HCEC 1CT (cell line): Measurements from ENCODE around the gene CPB2.

ENCODE experiments used
- DNase-seq: peaks from one replicate; pipeline ENCODE4 v3.0.0-alpha.2; 2017

Gene CPB2

DNA sequence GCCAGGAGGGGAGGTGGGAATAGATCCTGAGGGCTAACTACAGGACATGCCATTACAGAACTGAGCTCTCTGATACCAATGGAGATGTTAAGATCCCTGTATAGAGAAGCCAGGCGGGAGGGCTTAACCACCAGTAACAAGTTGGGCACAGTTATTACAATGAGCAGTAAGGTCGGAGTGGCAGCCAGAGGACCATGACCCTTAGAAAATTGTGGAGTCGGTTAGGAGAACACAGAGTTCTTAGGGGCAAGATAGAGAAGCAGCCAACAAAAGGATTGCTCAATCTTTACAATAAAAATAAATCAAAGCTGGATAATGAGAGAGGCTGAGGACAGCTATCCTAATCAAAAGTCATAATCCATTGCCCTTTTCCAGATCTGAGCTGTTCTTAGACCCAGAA, 10.4 kb downstream of the CPB2 start:
- no peak for DNase-seq

DNA sequence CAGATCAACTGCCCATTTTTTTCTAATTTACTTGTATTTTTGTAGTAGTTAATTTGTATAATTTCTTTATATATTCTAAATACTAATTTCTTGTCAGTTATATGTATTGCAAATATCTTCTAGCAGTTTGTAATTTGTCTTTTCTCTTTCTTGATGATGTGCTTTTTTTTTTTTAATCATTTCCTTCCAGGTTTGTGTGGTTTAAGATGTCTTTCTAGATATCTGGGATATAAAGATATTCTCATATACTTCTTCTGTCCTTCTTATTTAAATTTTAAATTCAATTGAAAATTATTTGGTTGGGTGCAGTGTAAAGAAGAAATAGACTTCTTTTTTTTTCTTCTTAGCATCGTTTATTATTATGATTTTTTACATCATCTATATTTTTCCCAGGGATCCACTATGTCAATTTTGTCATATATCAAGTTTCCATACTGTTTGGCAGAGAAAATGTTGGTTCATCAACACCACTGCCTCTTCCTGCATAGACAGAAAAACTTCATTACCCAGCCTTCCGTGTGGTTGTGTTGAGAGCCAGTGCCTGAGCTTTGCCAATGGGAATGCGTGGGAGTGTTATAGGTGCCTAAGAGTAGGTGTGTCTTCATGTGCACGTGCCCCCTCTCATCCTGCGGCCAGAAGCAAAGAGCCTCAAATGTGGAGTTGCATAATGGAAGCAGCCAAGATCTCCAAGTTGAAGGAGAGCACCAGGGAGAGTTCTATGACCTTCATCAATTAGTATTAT, 15.8 kb downstream of the CPB2 start:
- DNase-seq = no peak

DNA sequence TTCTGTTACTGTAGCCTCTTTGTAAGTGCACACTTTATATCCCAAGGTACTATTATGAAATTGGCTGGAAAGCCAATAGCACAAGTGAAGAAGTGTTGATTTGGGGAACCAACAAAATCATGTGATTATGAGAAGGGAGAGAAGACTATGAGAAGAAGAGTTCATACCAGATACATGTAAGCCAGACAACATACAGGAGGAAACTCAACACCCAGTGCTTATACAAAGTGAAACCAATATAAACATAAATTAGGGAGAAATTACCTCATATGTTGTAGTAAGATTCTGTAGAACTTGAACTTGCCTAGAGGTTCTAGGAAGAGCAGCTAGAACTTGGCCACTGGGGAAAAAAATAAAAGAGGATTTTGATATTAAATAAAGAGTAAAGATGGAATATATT, 17.4 kb downstream of the CPB2 start:
- DNase-seq = no peak

DNA sequence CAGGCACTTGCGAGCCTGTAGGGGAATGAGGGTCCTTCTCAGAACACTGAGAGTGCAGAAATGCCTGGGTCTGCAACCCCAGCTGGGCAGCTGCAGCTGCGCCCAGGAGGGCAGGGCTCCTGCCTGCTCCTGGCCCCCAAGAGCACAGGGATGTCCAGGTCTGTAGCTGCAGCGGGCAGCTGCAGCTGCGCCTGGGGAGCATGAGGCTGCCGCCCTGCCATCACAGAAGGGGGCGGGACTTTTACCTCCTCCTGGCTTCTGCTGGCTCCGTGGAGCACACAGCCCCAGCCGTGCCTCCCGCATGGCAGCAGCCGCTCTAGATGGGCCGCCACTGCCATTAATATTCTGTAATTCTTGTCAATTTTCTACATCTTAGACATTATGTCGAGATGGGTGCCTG, 17.8 kb downstream of the CPB2 start:
- DNase-seq = no peak

DNA sequence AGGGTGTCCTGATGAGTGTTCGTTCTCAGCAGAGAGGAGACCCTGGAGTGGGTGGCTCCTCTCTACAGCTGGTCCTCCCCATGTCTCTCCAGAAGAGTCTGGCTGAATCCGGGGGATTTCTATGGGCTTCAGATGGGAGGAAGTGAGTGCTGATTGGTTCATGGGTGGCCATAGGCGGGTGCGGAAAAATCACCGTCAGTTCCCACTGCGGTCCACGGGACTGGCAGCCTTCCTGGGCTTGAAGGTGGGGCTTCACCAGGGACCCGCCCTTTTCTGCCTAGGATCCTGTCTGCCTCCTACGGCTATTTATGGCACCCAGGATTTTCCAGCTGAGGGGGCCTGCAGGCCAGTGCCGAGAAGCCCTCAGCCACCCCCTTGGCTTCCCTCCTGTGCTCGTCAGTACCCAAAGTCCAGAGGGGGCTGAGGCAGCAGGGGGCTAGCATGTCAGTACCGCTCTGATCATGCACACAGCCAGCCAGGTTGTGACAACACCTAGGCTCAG, 18.4 kb downstream of the CPB2 start:
- DNase-seq = no peak

DNA sequence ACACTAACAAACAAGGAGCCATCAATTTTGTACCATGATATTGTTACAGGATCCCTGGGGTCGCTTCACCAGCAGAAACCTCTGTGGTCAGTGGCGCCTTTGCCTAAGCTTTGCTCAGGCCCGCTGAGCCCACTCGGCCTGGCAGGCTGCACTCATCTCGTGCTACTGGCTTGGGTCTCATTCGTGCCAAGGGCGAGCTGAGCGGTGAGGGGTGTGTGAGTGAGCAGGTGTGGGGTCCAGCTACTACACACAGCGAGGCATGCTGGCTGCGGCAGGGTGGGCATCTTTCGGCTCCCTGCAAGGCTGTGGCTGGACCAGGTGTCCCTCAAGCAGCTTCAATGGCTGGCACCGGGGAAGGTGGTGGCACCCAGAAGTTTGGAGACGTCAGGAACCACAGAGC, 19.1 kb downstream of the CPB2 start:
- no peak for DNase-seq

DNA sequence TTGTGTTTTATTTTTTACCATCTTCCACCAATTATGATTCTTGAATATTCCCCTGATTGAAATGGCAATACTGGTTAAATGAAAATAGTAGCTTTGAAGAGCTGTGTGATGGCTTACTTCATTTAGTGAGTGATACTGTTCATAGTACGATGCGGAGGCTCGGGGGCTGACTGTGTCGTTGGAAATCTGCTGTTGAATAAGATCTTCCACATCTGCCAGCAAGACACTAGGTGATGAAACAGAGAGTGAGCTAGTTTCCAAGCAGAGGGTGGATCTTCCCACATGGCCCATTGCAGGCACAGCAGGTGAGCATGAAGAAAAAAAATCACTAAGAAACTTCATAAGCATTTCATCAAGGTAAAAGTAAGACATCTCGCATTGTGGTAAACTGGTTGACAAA, 22.5 kb downstream of the CPB2 start:
- no peak for DNase-seq

DNA sequence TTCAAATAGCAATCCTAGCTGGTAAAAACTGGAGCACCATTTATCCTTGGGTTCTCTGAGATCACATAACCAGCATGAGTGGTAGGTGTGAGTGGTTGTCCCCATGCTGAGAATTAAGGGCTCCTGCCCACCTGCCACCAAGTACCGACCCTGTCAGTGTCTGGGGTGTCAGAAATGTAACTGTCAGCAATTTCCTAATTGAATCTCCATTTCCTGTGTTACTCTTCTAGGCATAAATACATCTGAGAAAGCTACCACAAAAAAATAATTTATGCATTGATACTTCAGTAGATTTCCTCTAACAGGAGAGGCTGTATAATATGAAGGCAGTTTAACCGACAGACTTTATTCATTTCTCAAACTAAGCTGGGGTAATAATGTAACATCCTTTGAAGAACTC, 25.1 kb downstream of the CPB2 start:
- DNase-seq = no peak

DNA sequence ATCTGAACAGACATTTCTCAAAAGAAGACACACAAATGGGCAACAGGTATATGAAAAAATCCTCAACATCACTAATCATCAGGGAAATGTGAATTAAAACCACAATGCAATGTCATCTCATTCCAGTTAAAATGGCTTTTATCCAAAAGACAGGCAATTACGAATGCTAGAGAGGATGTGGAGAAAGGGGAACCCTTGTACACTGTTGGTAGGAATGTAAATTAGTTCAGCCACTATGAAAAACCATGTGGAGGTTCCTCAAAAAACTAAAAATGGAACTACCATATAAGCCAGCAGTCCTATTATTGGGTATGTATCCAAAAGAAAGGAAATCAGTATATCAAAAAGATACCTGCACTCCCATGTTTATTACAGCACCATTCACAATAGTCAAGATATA, 27.6 kb downstream of the CPB2 start:
- no peak for DNase-seq

DNA sequence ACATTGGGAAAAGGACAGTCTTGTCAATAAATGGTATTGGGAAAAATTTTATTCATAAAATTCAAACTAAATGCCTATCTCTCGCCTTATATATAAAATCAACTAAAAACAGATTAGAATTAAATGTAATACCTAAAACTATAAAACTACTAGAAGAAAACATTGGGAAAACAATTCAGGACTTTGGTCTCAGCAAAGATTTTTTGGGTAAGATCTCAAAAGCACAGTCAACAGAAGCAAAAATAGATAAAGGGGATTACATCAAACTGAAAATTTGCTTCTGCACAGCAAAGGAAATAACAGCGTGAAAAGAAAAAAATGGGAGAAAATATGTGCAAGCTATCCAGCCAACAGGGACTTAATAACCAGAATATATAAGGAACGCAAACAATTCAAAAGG, 28.0 kb downstream of the CPB2 start:
- DNase-seq = no peak

DNA sequence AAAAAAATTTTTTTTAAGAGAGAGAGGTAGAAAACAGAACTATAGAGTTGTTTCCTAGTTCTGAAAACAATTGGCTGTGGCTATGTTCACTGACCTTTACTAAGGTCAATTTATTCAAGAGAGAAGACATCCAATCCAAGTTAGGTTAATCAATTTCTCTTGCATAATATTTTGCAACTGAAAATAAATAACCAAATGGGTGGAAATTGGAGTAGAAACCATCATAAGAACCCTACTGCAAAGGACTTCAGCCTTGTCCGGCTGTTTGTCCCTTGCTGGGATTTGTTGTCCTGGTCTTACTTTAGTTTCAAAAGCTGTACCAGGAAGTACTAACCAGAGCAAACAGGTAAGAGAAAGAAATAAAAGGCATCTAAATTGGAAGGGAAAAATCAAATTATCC, 29.0 kb downstream of the CPB2 start:
- no peak for DNase-seq

DNA sequence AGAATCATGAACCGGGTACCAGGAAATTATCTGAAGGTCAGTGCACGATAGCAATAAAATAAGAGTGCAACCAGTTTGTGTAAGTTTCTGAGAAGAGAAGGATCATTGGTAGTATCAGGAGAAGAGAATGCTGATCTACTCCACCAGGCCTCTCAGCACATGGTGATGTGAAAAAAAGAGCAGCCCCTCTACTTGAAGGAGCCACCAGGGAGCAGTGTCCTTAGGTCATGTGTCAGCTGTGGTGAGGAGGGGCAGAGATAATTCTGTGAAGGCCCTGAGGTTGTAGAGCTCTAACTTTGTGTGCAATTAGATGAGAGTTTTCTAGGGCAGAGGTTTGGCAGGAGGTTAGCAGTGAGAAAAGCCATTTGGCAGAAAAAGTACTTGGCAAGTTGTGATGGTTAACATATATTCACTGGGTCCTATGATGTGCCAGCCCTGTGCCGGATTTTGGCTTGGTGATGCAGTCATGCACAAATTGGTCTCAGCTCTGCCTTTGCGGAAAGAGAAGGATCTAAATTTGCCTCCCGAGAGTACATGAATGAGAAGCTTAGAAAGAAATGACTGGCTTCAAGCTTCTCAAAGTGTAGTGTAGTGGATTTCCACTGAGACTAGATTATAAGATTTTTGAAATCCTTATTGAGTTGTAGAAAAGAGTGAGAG, 33.1 kb downstream of the CPB2 start:
- DNase-seq = no peak

DNA sequence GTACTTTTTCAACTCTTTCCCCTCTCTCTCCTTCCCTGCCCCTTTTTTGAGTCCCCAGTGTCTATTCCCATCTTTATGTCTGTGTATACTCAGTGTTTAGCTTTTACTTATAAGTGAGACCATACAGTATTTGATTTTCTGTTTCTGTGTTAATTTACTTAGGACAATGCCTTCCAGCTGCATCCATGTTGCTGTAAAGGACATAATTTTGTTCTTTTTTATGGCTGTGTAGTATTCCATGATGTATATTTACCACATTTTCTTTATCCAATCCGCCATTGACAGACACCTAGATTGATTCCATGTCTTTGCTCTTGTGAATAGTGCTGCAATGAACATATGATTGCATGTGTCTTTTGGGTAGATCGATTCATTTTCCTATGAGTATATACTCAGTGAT, 41.5 kb downstream of the CPB2 start:
- no peak for DNase-seq

DNA sequence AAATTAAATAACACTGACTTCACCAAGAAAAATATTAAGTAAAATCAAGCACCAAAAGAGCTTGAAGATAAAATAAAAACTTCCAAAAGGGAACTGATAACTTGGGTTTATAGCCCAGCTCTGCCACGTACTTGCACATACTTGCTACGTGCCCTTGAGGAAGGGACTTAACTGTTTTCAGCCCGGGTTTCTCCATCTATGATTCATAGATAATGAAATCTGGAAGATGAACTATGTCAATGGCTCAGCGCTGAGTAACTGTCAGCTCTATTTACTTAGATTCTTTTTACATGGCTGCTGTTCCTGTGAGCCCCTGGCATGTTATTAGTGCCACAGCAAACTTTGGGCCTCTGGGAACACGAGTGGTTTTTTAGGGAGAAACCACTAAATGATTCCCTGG, 42.6 kb downstream of the CPB2 start:
- peak; percentile 89 for DNase-seq

DNA sequence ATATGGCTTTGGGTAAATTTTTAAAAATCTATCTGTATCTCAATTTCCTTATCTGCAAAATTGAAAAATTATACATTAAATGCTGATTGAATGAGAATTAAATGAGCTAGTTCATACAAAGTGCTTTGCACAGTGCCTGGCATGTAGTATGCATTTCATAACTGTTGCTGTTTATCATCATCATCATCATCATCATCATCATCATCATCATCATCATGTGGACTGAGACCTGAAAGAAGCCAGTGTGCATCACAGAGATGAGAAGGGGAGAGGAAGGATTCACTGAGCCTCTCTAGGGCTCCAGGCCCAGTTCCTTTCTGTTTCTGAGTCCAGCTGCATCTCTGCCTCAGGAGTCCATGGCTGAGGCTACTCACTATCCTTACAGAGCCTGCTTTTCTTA, 45.4 kb downstream of the CPB2 start:
- no peak for DNase-seq

DNA sequence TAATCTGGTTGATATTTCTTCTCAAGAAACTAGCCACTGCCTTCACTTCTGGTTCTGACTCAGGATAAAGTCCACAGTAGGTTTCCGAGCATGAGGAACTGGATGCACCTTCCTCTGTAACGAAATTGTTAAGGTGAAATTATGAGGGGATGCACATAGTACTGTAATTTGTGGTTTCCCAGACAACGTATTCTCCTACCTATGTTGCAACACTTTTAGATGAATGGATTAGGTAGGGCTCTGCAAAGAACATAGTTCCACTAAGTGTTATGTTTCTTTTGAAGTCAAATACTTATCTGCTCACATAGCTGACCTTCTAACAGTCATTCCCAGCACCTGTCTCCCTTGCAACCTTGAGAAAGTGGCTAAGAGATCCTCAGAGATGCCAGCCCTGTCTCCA, 46.6 kb downstream of the CPB2 start:
- DNase-seq = no peak

DNA sequence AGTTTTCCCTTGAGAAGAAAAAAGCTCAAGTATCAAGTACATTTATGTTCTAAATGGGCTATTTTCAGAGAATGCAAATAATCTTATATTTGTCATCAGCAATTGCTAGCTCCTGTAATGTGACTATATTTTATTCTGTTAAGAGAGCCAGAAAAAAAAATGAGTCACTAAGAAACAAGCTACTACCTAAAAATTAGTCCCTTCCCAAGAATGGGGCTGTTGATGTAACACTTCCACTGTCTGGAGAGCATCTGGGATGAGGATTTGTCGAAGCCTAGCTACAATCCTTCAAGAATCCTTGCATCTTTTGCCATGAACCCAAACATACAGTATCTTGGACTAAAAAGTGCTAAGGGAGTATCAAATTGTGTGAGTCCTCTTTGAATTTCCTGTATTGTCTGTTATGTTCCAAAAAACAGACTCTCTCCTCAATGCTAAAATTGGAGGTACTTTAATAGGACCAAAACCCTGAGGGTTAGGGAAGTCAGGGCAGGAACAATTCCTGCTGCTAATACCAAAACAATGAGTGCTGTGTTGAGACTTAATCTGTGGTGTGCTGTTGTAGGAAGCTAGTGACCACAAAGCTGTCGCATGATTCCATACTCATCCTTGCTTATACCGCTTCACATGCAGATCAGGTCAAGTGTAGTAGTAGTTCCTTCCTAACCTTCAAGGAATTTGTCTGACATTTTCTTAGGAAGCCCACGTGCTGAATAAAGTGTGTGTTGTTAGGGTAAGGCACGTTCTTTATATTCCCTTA, 47.4 kb downstream of the CPB2 start:
- peak; percentile 62 for DNase-seq

DNA sequence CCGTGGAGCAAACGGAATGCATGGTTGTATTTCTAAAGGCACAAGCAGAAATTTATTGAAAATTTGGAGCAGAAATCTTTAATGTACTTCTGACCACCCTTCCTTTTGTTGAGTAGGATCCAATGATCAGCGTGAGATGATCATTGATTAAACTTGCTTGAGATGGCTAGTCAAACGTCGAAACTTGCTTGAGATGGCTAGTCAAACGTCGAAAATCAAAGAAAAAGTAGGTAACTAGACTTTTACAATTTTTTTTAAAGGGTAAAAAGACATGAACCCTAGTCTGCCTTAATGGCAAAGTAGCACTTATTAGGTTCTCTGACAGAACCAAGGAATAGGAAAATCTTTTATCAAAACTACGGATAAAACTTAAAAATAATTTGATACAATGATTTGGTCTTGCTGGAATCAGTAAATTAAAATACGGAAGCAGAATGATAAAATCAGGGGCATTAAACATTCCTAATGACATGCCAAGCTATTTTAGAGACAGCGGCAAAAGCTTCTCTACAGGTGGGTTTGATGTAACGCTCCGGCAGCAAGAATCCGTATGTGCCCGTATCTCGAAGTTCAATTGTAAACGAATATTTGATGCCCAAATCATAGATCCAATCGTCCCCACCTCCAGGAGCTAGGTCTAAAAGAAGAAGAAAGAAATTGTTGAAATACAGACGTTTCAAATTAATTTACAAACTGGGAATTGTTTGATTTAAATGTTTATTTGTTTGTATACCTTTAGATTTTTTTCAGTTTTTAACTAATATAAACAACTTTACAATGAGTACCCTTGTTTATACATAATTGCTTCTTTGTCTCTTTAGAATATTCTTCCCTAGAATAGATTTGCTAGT, 51.4 kb downstream of the CPB2 start:
- DNase-seq = no peak

DNA sequence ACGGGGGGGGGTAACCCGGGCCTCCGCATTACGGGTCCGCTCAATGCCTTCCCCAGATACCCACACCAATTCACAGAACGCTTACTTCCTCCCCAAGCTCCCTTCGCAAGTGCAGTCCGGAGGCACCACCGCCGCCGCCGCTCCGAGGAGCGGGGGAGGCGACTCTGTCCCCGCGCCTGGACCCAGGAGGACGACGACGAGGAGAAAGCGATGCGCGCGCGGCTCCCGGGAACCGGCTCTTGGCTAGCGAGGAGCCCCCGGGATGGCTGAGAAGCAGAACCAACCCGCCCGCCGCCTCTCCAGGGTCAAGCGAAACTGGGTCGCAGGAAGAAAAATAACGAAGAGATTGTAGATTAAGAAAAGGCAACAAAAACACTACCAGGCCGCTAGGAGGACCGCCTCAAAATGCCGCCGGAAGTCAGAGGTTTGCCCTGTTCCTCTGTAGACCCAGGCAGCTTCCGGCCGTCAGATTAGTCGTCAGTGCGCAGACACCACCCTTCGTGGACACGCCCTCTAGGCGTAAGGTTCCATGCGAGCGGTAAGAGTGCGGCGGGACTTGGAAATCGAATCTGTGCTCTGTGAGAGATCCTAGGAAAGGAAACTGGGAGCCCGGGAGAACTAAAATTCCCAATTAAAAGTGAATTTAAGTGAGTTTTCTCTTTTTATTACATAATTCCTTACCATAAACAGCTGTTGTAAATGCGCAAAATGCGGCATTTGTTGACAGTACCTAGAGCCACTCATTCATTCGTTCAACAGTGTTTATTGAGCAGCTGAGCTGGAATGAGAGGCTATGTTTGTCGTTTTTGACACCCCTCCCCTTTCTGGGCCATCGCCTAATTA, 52.3 kb downstream of the CPB2 start, which contains the start of gene ZC3H13:
Gene ZC3H13, minus strand, starts transcription at position 428 of the 843 bp plus-strand sequence. CDS start 7,239 bp downstream, outside the sequence.
- DNase-seq = peak; percentile 96

DNA sequence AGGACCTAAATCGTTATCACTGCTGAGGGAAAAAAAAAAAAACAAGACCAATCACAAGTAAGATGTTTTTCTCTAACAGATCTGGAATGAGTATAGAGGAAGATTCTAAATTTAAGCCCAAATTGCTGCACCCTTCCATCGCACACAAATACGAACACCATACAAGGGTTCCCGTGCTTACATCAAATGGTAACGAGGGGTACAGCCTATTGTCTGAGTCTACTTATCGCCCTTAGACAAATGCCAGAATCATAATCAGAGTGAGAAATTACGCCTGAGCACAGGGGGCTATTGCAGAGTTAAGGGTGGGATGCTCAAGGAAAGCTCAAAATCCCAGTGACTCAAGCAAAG, 52.9 kb downstream of the CPB2 start:
- no peak for DNase-seq

DNA sequence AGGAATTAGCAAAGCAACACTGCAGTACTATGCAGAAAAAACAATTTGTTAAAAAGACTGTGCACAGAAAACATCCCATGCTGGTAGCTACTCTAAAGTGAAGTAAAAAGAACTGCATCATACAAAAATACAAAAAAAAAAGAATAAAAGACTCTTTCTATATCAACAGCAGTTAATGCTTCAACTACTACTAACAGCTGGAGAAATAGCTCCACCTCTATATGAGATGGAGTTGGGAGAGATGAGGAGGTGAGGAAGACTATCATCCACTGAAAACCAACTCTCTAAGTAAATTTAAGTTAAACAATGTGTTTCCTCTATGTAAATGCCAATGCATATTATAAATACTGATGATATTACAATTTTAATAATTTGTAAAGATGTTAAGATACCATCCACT, 54.1 kb downstream of the CPB2 start:
- DNase-seq = no peak

DNA sequence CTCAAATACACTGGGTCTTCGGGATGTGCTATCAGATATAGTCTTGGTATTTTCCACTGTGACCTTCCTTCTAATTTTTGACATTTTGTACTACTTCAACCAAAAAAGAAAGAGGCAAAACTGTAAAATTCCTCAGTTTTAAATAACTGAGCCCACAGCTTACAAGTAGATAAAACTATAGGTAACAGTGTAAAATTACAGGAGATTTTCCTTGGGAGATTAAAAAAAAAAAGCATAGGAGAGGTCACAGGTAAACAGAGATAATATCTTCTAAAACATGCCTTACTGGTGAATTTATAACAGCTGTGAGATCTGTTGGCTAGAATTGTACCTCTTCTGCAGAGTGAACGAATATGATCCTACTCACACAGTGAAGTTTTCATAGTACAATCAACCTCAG, 59.4 kb downstream of the CPB2 start:
- no peak for DNase-seq
